Glutamatergic neuron (in vitro differentiated cells): ENCODE results near the gene TEKTIP1. TPM values are rescaled to one million over a fixed set of nuclear protein-coding genes. Genes with fewer than 3 reads are reported as not detected.
"Not testable (repeated sequence)": the region's sequence is repeated elsewhere in the genome, so short reads cannot be mapped to it uniquely, and the experiment has no call there.

Source experiments
- DNase-seq: peaks from one replicate; pipeline ENCODE4 v3.0.0; 2022
- H3K27ac Mint-ChIP-seq: one replicate; pipeline ENCODE4 v1.8.0; 2020; ENCODE audit warnings: mild to moderate bottlenecking, mixed read lengths, inconsistent platforms; ENCODE audit not compliant: unreplicated experiment
- H3K27me3 Mint-ChIP-seq: one replicate; pipeline ENCODE4 v1.8.0; 2020; ENCODE audit warnings: mild to moderate bottlenecking, moderate library complexity, mixed read lengths, inconsistent platforms; ENCODE audit not compliant: unreplicated experiment
- H3K36me3 Mint-ChIP-seq: one replicate; pipeline ENCODE4 v1.8.0; 2020; ENCODE audit warnings: mild to moderate bottlenecking, mixed read lengths, inconsistent platforms; ENCODE audit not compliant: unreplicated experiment
- H3K4me1 Mint-ChIP-seq: one replicate; pipeline ENCODE4 v1.8.0; 2020; ENCODE audit warnings: mild to moderate bottlenecking, low read depth, mixed read lengths, inconsistent platforms; ENCODE audit not compliant: unreplicated experiment
- H3K4me3 Mint-ChIP-seq: one replicate; pipeline ENCODE4 v1.8.0; 2020; ENCODE audit warnings: mild to moderate bottlenecking, mixed read lengths, inconsistent platforms; ENCODE audit not compliant: unreplicated experiment
- H3K9me3 Mint-ChIP-seq: one replicate; pipeline ENCODE4 v1.8.0; 2020; ENCODE audit warnings: mild to moderate bottlenecking, moderate library complexity, mixed read lengths, inconsistent platforms; ENCODE audit not compliant: unreplicated experiment
- total RNA-seq: library from RNA; stranded (reverse); fragmentation: NEBNext Ultra II Directional; extraction: Animal tissue kit (Norgen Biotek cat#: 25700); gene quantifications from one replicate; pipeline ENCODE4 v1.2.1, GENCODE V29; 2021; ENCODE audit not compliant: unreplicated experiment
- TF ChIP-seq, protein P1 (sequence below): fragments of 200-600 bp; sonication (generic); IDR thresholded peaks from one replicate; pipeline ENCODE4 v1.5.0; 2021; ENCODE audit not compliant: partially characterized antibody, unreplicated experiment

Gene TEKTIP1
- total RNA-seq, 1 donor from 2014 or later = 2.5 TPM

DNA sequence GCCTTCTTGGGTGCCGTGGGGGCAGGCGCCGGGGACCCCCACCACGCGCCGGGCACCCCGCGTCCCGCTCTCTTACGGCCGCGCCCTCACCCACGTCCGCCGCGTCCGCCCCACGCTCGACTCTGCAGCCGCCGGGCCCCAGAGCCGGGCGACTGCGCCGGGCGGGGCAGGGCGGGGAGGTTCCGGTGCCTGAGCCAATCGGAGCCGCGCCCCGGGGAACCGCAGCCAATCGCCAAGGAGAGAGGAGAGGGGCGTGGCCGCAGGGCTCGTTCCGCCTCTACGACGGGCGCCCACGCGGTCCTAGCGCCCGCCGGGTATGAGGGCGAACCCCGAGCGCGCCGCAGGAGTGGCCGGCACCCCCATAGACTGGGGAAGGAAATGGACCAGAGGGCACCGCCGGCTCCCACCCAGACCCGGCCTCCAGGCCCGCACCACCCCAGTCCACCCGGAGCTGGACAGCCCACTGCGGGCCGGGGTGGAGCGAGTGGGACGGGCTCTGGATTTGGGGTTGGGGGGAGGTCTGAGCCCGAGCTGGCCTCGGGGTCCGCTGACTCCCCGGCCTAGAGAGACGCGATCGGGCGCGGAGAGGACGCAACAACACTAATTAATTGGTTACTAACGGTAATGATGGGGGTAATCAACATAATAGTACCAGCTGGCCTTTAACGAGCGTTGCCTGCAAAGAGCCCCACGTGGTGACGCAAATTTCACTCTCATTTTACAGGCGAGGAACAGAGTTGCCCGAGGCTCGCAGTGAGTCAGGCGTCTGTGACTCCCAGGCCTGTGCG lies 18.7 kb downstream of the TEKTIP1 start, which contains the start of gene MFSD12:
TSS of gene MFSD12 (minus strand) at position 126 of the 788 bp plus-strand sequence. CDS start 183 bp downstream, outside the sequence.
- Mint-ChIP-seq H3K36me3 (no peaks in the 10 kb centered on the region), H3K4me3 (peak within 1 kb of the TSS; percentile 94), H3K27ac (peak within 1 kb of the TSS; percentile 86), H3K27me3 (peaks cover 14% of the 10 kb centered on the region), H3K4me1 (peaks cover 10% of the 10 kb centered on the region), H3K9me3 (peaks cover 5% of the 10 kb centered on the region)
- TF ChIP-seq, protein P1, sequence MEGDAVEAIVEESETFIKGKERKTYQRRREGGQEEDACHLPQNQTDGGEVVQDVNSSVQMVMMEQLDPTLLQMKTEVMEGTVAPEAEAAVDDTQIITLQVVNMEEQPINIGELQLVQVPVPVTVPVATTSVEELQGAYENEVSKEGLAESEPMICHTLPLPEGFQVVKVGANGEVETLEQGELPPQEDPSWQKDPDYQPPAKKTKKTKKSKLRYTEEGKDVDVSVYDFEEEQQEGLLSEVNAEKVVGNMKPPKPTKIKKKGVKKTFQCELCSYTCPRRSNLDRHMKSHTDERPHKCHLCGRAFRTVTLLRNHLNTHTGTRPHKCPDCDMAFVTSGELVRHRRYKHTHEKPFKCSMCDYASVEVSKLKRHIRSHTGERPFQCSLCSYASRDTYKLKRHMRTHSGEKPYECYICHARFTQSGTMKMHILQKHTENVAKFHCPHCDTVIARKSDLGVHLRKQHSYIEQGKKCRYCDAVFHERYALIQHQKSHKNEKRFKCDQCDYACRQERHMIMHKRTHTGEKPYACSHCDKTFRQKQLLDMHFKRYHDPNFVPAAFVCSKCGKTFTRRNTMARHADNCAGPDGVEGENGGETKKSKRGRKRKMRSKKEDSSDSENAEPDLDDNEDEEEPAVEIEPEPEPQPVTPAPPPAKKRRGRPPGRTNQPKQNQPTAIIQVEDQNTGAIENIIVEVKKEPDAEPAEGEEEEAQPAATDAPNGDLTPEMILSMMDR = no peak
- peak; percentile 97 for DNase-seq

DNA sequence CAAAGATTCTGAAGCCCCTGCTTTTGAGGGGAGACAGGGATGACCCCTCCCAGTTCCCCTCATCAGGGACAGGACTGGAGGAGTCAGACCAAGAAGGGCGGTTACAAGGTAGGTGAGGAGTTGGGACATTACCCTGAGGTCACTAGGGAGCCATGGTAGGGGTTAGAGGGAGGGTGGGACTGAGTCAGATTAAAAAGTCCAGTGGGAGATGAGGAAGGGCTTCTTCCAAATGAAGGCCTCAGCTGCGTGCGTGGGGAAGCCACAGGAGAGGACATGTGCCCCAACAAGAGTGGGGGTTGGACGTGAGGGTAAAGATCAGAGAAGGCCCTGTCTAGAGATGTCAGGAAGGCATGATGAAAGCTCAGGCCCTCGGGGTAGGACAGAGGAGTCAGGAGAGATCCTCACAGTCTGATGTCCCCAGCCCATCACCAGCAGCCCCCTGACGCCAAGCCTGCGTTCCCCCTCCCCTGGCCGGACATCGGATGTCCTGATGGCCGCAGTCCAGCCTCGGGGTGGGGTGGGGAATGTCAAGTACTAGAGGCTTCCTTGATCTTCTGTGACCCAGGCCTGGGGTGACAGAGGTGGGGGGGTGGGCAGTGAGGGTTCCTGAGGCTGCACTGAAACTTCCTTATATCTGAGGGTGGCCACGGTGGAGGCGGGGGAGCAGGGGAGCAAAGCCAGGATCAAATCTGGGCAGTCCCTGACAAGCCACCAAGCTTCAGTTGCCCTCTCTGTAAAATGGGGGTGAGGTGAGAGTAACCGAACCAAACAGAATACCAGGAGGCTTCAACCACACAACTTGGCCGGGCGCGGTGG lies 24.9 kb downstream of the TEKTIP1 start:
- no peak overlapping the region for H3K27ac Mint-ChIP-seq
- peaks cover 12% of the 10 kb centered on the region for H3K27me3 Mint-ChIP-seq
- H3K4me1 Mint-ChIP-seq = no peaks in the 10 kb centered on the region
- H3K36me3 Mint-ChIP-seq = no peaks in the 10 kb centered on the region
- no peak overlapping the region for H3K4me3 Mint-ChIP-seq
- TF ChIP-seq, protein P1 = no peak
- H3K9me3 Mint-ChIP-seq = peaks cover 3% of the 10 kb centered on the region
- DNase-seq = no peak

DNA sequence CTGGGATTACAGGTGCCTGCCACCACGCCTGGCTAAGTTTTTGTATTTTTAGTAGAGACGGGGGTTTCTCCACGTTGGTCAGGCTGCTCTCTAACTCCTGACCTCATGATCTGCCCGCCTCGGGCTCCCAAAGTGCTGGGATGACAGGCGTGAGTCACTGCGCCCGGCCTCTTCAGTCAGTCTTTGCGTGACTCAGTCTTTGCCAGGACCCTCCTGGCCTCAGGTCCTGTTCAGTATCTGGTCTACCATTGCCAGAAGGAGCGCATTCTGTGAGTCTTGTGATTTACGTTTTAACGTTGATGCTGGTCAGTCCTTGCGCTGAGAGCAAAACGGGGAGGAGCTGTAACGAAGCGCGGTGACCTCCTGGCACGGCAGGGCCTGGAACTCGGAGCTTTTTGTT lies 26.2 kb downstream of the TEKTIP1 start:
- peaks cover 1% of the 10 kb centered on the region for H3K9me3 Mint-ChIP-seq
- no peaks in the 10 kb centered on the region for H3K4me1 Mint-ChIP-seq
- H3K36me3 Mint-ChIP-seq = no peaks in the 10 kb centered on the region
- peaks cover 10% of the 10 kb centered on the region for H3K27me3 Mint-ChIP-seq
- no peak overlapping the region for H3K27ac Mint-ChIP-seq
- TF ChIP-seq, protein P1 = no peak
- H3K4me3 Mint-ChIP-seq = no peak overlapping the region
- no peak for DNase-seq

GRCh38 chr19:3570042-3570441 lies 31.1 kb downstream of the TEKTIP1 start:
- not testable (repeated sequence) for DNase-seq, H3K4me1 Mint-ChIP-seq

DNA sequence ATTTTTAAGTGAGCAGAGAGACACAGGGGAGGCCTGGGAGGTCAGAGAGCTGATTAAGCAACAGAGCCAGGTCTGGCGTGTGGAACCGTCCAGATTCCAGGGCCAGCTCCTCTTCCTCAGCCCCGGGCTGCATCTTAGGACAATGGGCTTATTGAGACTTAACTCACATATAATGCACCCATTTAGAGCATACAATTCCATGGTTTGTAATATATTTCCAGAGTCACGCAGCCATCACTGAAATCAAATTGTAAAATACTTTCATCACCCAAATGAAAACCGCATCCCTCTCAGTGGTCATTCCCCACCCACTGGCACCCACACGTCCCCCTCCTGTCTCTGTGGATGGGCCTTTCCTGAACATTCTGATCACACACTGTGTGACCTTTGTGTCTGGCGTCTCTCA lies 31.6 kb downstream of the TEKTIP1 start:
- DNase-seq = no peak
- no peak overlapping the region for H3K4me3 Mint-ChIP-seq
- H3K27me3 Mint-ChIP-seq = peaks cover 8% of the 10 kb centered on the region
- peaks cover 6% of the 10 kb centered on the region for H3K9me3 Mint-ChIP-seq
- H3K36me3 Mint-ChIP-seq = peaks cover 6% of the 10 kb centered on the region
- TF ChIP-seq, protein P1 = no peak
- no peak overlapping the region for H3K27ac Mint-ChIP-seq
- H3K4me1 Mint-ChIP-seq = peaks cover 8% of the 10 kb centered on the region

More at GRCh38 chr19:3570042-3570441, 31.1 kb downstream of the TEKTIP1 start:
- not testable (repeated sequence) for H3K36me3 Mint-ChIP-seq, H3K27ac Mint-ChIP-seq, H3K27me3 Mint-ChIP-seq, H3K4me3 Mint-ChIP-seq, H3K9me3 Mint-ChIP-seq
